Measurements from ENCODE around the gene VSIG2.

Gene VSIG2

GRCh38 chr11:124716591-124716990, 35.5 kb downstream of the VSIG2 start:
- Mint-ChIP-seq H3K27me3 (peaks cover 51% of the 10 kb centered on the region), H3K36me3 (no peaks in the 10 kb centered on the region), H3K9me3 (no peaks in the 10 kb centered on the region), H3K4me1 (peaks cover 12% of the 10 kb centered on the region), H3K4me3 (no peak overlapping the region), H3K27ac (no peak overlapping the region)
- DNase-seq = no peak
- CTCF ChIA-PET = no interaction called here

- Mint-ChIP-seq H3K9me3 (peaks cover 3% of the 10 kb centered on the region), H3K27ac (no peak overlapping the region), H3K4me1 (peaks cover under 1% of the 10 kb centered on the region), H3K27me3 (peaks cover 13% of the 10 kb centered on the region), H3K36me3 (no peaks in the 10 kb centered on the region), H3K4me3 (no peak overlapping the region)
- CTCF ChIA-PET = no interaction called here
- DNase-seq = no peak
Observed at GRCh38 chr11:124712392-124712791, 39.7 kb downstream of the VSIG2 start.

- CTCF ChIA-PET = no interaction called here
- Mint-ChIP-seq H3K27me3 (no peaks in the 10 kb centered on the region), H3K4me1 (no peaks in the 10 kb centered on the region), H3K4me3 (no peak overlapping the region), H3K27ac (no peak overlapping the region), H3K36me3 (no peaks in the 10 kb centered on the region), H3K9me3 (peaks cover 3% of the 10 kb centered on the region)
- no peak for DNase-seq
Observed at GRCh38 chr11:124707829-124708228, 44.2 kb downstream of the VSIG2 start.

GRCh38 chr11:124700028-124700427, 52.0 kb downstream of the VSIG2 start:
- CTCF ChIA-PET = no interaction called here
- H3K9me3 Mint-ChIP-seq = no peaks in the 10 kb centered on the region
- H3K4me3 Mint-ChIP-seq = no peak overlapping the region
- no peak for DNase-seq
- peaks cover 4% of the 10 kb centered on the region for H3K27me3 Mint-ChIP-seq
- H3K36me3 Mint-ChIP-seq = no peaks in the 10 kb centered on the region
- H3K27ac Mint-ChIP-seq = no peak overlapping the region
- no peaks in the 10 kb centered on the region for H3K4me1 Mint-ChIP-seq

GRCh38 chr11:124699547-124699946, 52.5 kb downstream of the VSIG2 start:
- peaks cover 4% of the 10 kb centered on the region for H3K27me3 Mint-ChIP-seq
- CTCF ChIA-PET = interaction anchor here (0.8 to 1.3 kb wide), 2 partner anchors 18 to 47 kb away, joined by 3 to 4 read pairs; no protein-coding TSS in a partner anchor
- no peaks in the 10 kb centered on the region for H3K4me1 Mint-ChIP-seq
- H3K9me3 Mint-ChIP-seq = no peaks in the 10 kb centered on the region
- H3K4me3 Mint-ChIP-seq = no peak overlapping the region
- no peaks in the 10 kb centered on the region for H3K36me3 Mint-ChIP-seq
- H3K27ac Mint-ChIP-seq = no peak overlapping the region
- no peak for DNase-seq

All from activated naive CD4-positive, alpha-beta T cell treated with anti-CD3 and anti-CD28 coated beads, Interleukin-2, amount 10 ng/mL, durations not matched to agents 7 days and 5 days (primary cell).